OCI-LY7 (cell line): ENCODE results near the gene KIF25.

Experiments used
- EZH2phosphoT487 ChIP-seq: fragments of 200-600 bp; sonication (generic); IDR thresholded peaks from 2 replicates; pipeline ENCODE4 v1.6.1; 2018; ENCODE audit warnings: low read depth, borderline replicate concordance, mild to moderate bottlenecking, mixed run types, antibody characterized with exemption, low read length, moderate library complexity, mixed read lengths
- TF ChIP-seq, protein P1 (sequence below): fragments of 200-600 bp; sonication (generic); conservative IDR thresholded peaks from 2 replicates; pipeline ENCODE4 v1.5.1; 2014; ENCODE audit warnings: mild to moderate bottlenecking, antibody characterized with exemption, low read length, moderate library complexity, mixed read lengths

DNA sequence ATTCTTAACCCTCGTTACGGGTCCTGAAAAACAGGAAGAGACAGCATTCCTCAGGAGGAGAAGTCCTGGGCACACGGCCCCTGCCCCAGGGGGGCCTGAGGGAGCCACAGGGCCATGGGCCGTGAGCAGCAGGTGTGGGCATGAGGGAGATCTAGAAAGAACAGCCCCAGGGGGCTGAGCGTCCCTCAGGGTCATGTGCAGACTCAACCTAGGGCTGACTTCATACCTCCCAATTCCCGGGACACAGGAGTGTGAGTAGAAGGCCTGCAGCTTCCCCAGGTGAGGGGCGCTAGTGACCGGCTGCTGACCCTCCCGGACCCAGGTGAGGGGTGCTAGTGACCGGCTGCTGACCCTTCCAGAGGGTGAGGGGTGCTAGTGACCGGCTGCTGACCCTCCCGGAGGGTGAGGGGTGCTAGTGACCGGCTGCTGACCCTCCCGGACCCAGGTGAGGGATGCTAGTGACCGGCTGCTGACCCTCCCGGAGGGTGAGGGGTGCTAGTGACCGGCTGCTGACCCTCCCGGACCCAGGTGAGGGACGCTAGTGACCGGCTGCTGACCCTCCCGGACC, 46.5 kb downstream of the KIF25 start:
- TF ChIP-seq, protein P1, sequence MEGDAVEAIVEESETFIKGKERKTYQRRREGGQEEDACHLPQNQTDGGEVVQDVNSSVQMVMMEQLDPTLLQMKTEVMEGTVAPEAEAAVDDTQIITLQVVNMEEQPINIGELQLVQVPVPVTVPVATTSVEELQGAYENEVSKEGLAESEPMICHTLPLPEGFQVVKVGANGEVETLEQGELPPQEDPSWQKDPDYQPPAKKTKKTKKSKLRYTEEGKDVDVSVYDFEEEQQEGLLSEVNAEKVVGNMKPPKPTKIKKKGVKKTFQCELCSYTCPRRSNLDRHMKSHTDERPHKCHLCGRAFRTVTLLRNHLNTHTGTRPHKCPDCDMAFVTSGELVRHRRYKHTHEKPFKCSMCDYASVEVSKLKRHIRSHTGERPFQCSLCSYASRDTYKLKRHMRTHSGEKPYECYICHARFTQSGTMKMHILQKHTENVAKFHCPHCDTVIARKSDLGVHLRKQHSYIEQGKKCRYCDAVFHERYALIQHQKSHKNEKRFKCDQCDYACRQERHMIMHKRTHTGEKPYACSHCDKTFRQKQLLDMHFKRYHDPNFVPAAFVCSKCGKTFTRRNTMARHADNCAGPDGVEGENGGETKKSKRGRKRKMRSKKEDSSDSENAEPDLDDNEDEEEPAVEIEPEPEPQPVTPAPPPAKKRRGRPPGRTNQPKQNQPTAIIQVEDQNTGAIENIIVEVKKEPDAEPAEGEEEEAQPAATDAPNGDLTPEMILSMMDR = no peak
- TF ChIP-seq EZH2phosphoT487 = no peak
